Left lung (tissue), 10 donors: Measurements from ENCODE around the gene WIPI1. TPM values are rescaled to one million over a fixed set of nuclear protein-coding genes. Genes with fewer than 3 reads are reported as not detected.
"Not testable (repeated sequence)": the region's sequence is repeated elsewhere in the genome, so short reads cannot be mapped to it uniquely, and the experiment has no call there.

Source experiments
- ATAC-seq: fragments of 200-7000 bp; cut with Tn5 transposase; one replicate; pipeline ENCODE4 v1.9.1; 2020; ENCODE audit warnings: moderate library complexity
- DNase-seq, 4 donors: peaks; one replicate each; pipeline ENCODE4 v3.0.0-alpha.2; 2013 to 2020
- H3K27ac ChIP-seq, 2 donors: fragments of 200-600 bp; sonication (generic) in 1 of 2; one replicate each; pipeline versions ENCODE4 v1.5.0 to v1.8.0; 2020 to 2021
- H3K27me3 ChIP-seq, 2 donors: fragments of 200-600 bp; sonication (generic) in 1 of 2; one replicate each; pipeline versions ENCODE4 v1.5.0 to v1.8.0; 2020 to 2021
- H3K36me3 ChIP-seq, 2 donors: fragments of 200-600 bp; sonication (generic) in 1 of 2; one replicate each; pipeline versions ENCODE4 v1.5.0 to v1.8.0; 2020 to 2021
- H3K4me1 ChIP-seq, 2 donors: fragments of 200-600 bp; one replicate each; pipeline ENCODE4 v1.8.0; 2021
- H3K4me3 ChIP-seq, 2 donors: fragments of 200-600 bp; sonication (generic) in 1 of 2; one replicate each; pipeline versions ENCODE4 v1.5.0 to v1.8.0; 2020 to 2021; ENCODE audit warnings: mild to moderate bottlenecking in 1 of 2
- H3K9me3 ChIP-seq, 2 donors: fragments of 200-600 bp; sonication (generic) in 1 of 2; one replicate each; pipeline versions ENCODE4 v1.5.0 to v1.8.0; 2020 to 2021
- CTCF ChIP-seq, 2 donors: fragments of 200-600 bp; sonication (generic) in 1 of 2; IDR thresholded peaks; one replicate each; pipeline versions ENCODE4 v1.5.0 to v1.8.0; 2021; ENCODE audit warnings: antibody characterized with exemption in 2 of 2
- intact Hi-C, 2 donors: fragments of 100-400 bp; cut with DNase I; formaldehyde crosslinking; loops; one replicate each; pipeline versions ENCODE4 v1.11.2 to v1.14.2; 2022
- polyA plus RNA-seq, 6 donors: library from polyadenylated mRNA; unstranded; fragments of 120-200 nt; gene quantifications; one replicate each; pipeline ENCODE4 v1.2.1, GENCODE V29; 2013; ENCODE audit not compliant: insufficient read length in 6 of 6
- total RNA-seq, 2 donors: library from RNA; stranded (reverse); fragmentation: NEBNext Ultra II Directional; extraction: Animal tissue kit (Norgen Biotek cat#: 25700); gene quantifications; one replicate each; pipeline ENCODE4 v1.2.1, GENCODE V29; 2021
- donor health status: DM: no; HTN: yes; CAD: no.
- donor health status: DM: no; HTN: no; CAD: no.

WIPI1 gene
- total and polyA plus RNA-seq, 8 donors, result 19.2 to 57.1 (median 21.7) TPM

- H3K27ac ChIP-seq, result no peak overlapping the region
- H3K4me3 ChIP-seq, result no peak overlapping the region
- H3K4me1 ChIP-seq, result peaks cover 0 to 7% of the 10 kb centered on the region in 2 donors
- DNase-seq (no peak), ATAC-seq (no peak)
- intact Hi-C loops, result no loop called here
- peaks cover 0 to 33% of the 10 kb centered on the region in 2 donors for H3K36me3 ChIP-seq
- no peaks in the 10 kb centered on the region for H3K27me3 ChIP-seq
- TF ChIP-seq CTCF (IDR thresholded peaks at IDR 0.05), result no peak
- H3K9me3 ChIP-seq, result peaks cover 0 to 4% of the 10 kb centered on the region in 2 donors
These were observed 40.0 kb downstream of the WIPI1 start for GRCh38 chr17:68417317-68417716.

- H3K4me3 ChIP-seq, H3K9me3 ChIP-seq, ATAC-seq, H3K4me1 ChIP-seq, H3K27me3 ChIP-seq, DNase-seq, H3K36me3 ChIP-seq, intact Hi-C loops, H3K27ac ChIP-seq: not testable (repeated sequence)
These were observed 42.4 kb downstream of the WIPI1 start for GRCh38 chr17:68414901-68415300.

GRCh38 chr17:68413597-68414560 is 43.4 kb downstream of the WIPI1 start:
- Histone ChIP-seq H3K27ac (peak overlapping the region in 1 of 2 donors; percentile 45), H3K4me3 (peak overlapping the region; percentile 32 to 44)
- DNase-seq, H3K27me3 ChIP-seq, H3K9me3 ChIP-seq, H3K4me1 ChIP-seq, intact Hi-C loops, H3K36me3 ChIP-seq: not testable (repeated sequence)
- peak; percentile 65 for ATAC-seq

- intact Hi-C loops, result loop anchor here in 1 of 2 donors (10.0 kb wide), 1 partner anchor 133 kb away; no protein-coding TSS in a partner anchor
- H3K27me3 ChIP-seq, H3K36me3 ChIP-seq, H3K4me3 ChIP-seq, H3K27ac ChIP-seq, DNase-seq, H3K4me1 ChIP-seq, ATAC-seq: not testable (repeated sequence)
- peaks cover 0 to 28% of the 10 kb centered on the region in 2 donors for H3K9me3 ChIP-seq
These were observed 49.6 kb downstream of the WIPI1 start for GRCh38 chr17:68407656-68408055.

GRCh38 chr17:68403837-68404236 is 53.5 kb downstream of the WIPI1 start:
- not testable (repeated sequence) for H3K4me3 ChIP-seq, H3K27me3 ChIP-seq, H3K36me3 ChIP-seq, ATAC-seq, H3K27ac ChIP-seq, DNase-seq
- peaks cover 0 to 13% of the 10 kb centered on the region in 2 donors for H3K4me1 ChIP-seq
- peaks cover 0 to 26% of the 10 kb centered on the region in 2 donors for H3K9me3 ChIP-seq
- intact Hi-C loops, result loop anchor here in 1 of 2 donors (10.0 kb wide), 1 partner anchor 129 kb away; no protein-coding TSS in a partner anchor

GRCh38 chr17:68403122-68403521 is 54.2 kb downstream of the WIPI1 start:
- no peak for TF ChIP-seq CTCF (IDR thresholded peaks at IDR 0.05)
- intact Hi-C loops, result loop anchor here in 1 of 2 donors (10.0 kb wide), 1 partner anchor 128 kb away; no protein-coding TSS in a partner anchor
- ATAC-seq, result no peak
- Histone ChIP-seq H3K9me3 (peaks cover 0 to 26% of the 10 kb centered on the region in 2 donors), H3K36me3 (no peaks in the 10 kb centered on the region), H3K4me3 (no peak overlapping the region), H3K27me3 (no peaks in the 10 kb centered on the region), H3K4me1 (peaks cover 0 to 18% of the 10 kb centered on the region in 2 donors), H3K27ac (no peak overlapping the region)
- no peak for DNase-seq

- Histone ChIP-seq H3K27ac (no peak overlapping the region), H3K9me3 (peaks cover 0 to 16% of the 10 kb centered on the region in 2 donors), H3K27me3 (no peaks in the 10 kb centered on the region), H3K4me3 (no peak overlapping the region), H3K4me1 (peaks cover 0 to 18% of the 10 kb centered on the region in 2 donors), H3K36me3 (no peaks in the 10 kb centered on the region)
- no peak for TF ChIP-seq CTCF (IDR thresholded peaks at IDR 0.05)
- DNase-seq, result no peak
- intact Hi-C loops, result loop anchor here in 1 of 2 donors (10.0 kb wide), 1 partner anchor 126 kb away; no protein-coding TSS in a partner anchor
- ATAC-seq, result no peak
These were observed 56.0 kb downstream of the WIPI1 start for GRCh38 chr17:68401288-68401687.
